GM19239 (cell line): ENCODE data around the gene SLIT3.

Source experiments
- DNase-seq: peaks from one replicate; pipeline ENCODE4 v3.0.0; 2011; ENCODE audit warnings: low spot score; ENCODE audit not compliant: insufficient read length
- FAIRE-seq: peaks from 2 replicates; lab custom pipeline; 2011; peaks lifted over from hg19 to GRCh38; lab: Jason Lieb, UNC

SLIT3 gene

GRCh38 chr5:169272111-169272510 lies 28.8 kb downstream of the SLIT3 start:
- DNase-seq (no peak), FAIRE-seq (no peak)

- no peak for FAIRE-seq
- no peak for DNase-seq
Observed at GRCh38 chr5:169270827-169271226, 30.1 kb downstream of the SLIT3 start.

GRCh38 chr5:169268019-169268418 lies 32.9 kb downstream of the SLIT3 start:
- no peak for FAIRE-seq

GRCh38 chr5:169265888-169266287 lies 35.1 kb downstream of the SLIT3 start:
- no peak for DNase-seq
- FAIRE-seq = no peak

More at GRCh38 chr5:169268019-169268418, 32.9 kb downstream of the SLIT3 start:
- DNase-seq = no peak

GRCh38 chr5:169263591-169263990 lies 37.3 kb downstream of the SLIT3 start:
- DNase-seq = no peak
- FAIRE-seq = no peak

GRCh38 chr5:169260896-169261569 lies 39.9 kb downstream of the SLIT3 start:
- DNase-seq (no peak), FAIRE-seq (no peak)

- FAIRE-seq = no peak
- no peak for DNase-seq
Observed at GRCh38 chr5:169258372-169259000, 42.5 kb downstream of the SLIT3 start.

- DNase-seq (no peak), FAIRE-seq (no peak)
Observed at GRCh38 chr5:169256191-169256590, 44.7 kb downstream of the SLIT3 start.

GRCh38 chr5:169253071-169253470 lies 47.9 kb downstream of the SLIT3 start:
- DNase-seq (no peak), FAIRE-seq (no peak)

GRCh38 chr5:169251333-169252084 lies 49.4 kb downstream of the SLIT3 start:
- no peak for DNase-seq
- FAIRE-seq = no peak

GRCh38 chr5:169250887-169251286 lies 50.1 kb downstream of the SLIT3 start:
- FAIRE-seq (no peak), DNase-seq (no peak)

- FAIRE-seq (no peak), DNase-seq (no peak)
Observed at GRCh38 chr5:169248996-169249395, 51.9 kb downstream of the SLIT3 start.

GRCh38 chr5:169248550-169248949 lies 52.4 kb downstream of the SLIT3 start:
- DNase-seq (no peak), FAIRE-seq (no peak)

- FAIRE-seq = no peak
- no peak for DNase-seq
Observed at GRCh38 chr5:169244812-169245211, 56.1 kb downstream of the SLIT3 start.

GRCh38 chr5:169243651-169244422 lies 57.1 kb downstream of the SLIT3 start:
- FAIRE-seq (no peak), DNase-seq (no peak)

GRCh38 chr5:169242849-169243186 lies 58.1 kb downstream of the SLIT3 start:
- DNase-seq = no peak
- no peak for FAIRE-seq

GRCh38 chr5:169242175-169242848 lies 58.6 kb downstream of the SLIT3 start:
- DNase-seq (no peak), FAIRE-seq (no peak)

- DNase-seq = no peak
- FAIRE-seq = no peak
Observed at GRCh38 chr5:169229342-169229892, 71.5 kb downstream of the SLIT3 start.

GRCh38 chr5:169226895-169227294 lies 74.0 kb downstream of the SLIT3 start:
- FAIRE-seq (no peak), DNase-seq (no peak)

GRCh38 chr5:169225830-169226356 lies 75.0 kb downstream of the SLIT3 start:
- DNase-seq = no peak
- FAIRE-seq = no peak
